Colonic mucosa (tissue), 4 donors: ENCODE data around the gene SIGLEC10. TPM values are rescaled to one million over a fixed set of nuclear protein-coding genes. Genes with fewer than 3 reads are reported as not detected.

Experiments used
- DNase-seq: peaks from one replicate; pipeline ENCODE4 v3.0.0-alpha.2; 2020
- H3K27ac ChIP-seq: fragments of 200-600 bp; one replicate; pipeline ENCODE4 v1.8.0; 2021
- H3K27me3 ChIP-seq: fragments of 200-600 bp; one replicate; pipeline ENCODE4 v1.8.0; 2021
- H3K36me3 ChIP-seq: fragments of 200-600 bp; one replicate; pipeline ENCODE4 v1.8.0; 2021
- H3K4me1 ChIP-seq: fragments of 200-600 bp; one replicate; pipeline ENCODE4 v1.8.0; 2021; ENCODE audit warnings: mild to moderate bottlenecking
- H3K4me3 ChIP-seq: fragments of 200-600 bp; one replicate; pipeline ENCODE4 v1.8.0; 2021
- H3K9ac ChIP-seq, 2 donors: one replicate each; pipeline ENCODE4 v1.7.0; 2013; ENCODE audit warnings: control low read depth in 2 of 2, low read depth in 2 of 2, low read length in 2 of 2
- H3K9me3 ChIP-seq: fragments of 200-600 bp; one replicate; pipeline ENCODE4 v1.8.0; 2021
- CTCF ChIP-seq: fragments of 200-600 bp; IDR thresholded peaks from one replicate; pipeline ENCODE4 v1.8.0; 2022; ENCODE audit warnings: antibody characterized with exemption, mild to moderate bottlenecking
- intact Hi-C: fragments of 100-400 bp; cut with DNase I; formaldehyde crosslinking; loops from one replicate; pipeline ENCODE4 v1.14.1; 2022
- total RNA-seq, 2 donors: library from RNA; stranded (reverse); fragmentation: NEBNext Ultra II Directional in 1 of 2; extraction: Animal tissue kit (Norgen Biotek cat#: 25700) in 1 of 2; gene quantifications; one replicate each; pipeline ENCODE4 v1.2.1, GENCODE V29; 2021
- donor health status: healthy.
- donor health status: DM: no; HTN: no; CAD: no.
- donor health status: DM: no; HTN: no; CAD: no.

SIGLEC10 gene
- total RNA-seq, 2 donors from 2014 or later: 1.4 to 2.7 TPM

GRCh38 chr19:51441410-51442390, 24.3 kb upstream of the SIGLEC10 start:
- Histone ChIP-seq H3K36me3 (no peaks in the 10 kb centered on the region), H3K9ac (no peak overlapping the region), H3K9me3 (no peaks in the 10 kb centered on the region), H3K27me3 (no peaks in the 10 kb centered on the region), H3K4me1 (no peaks in the 10 kb centered on the region), H3K27ac (no peak overlapping the region), H3K4me3 (no peak overlapping the region)
- no peak for TF ChIP-seq CTCF
- DNase-seq: peak; percentile 44
- intact Hi-C loops: no loop called here

DNA sequence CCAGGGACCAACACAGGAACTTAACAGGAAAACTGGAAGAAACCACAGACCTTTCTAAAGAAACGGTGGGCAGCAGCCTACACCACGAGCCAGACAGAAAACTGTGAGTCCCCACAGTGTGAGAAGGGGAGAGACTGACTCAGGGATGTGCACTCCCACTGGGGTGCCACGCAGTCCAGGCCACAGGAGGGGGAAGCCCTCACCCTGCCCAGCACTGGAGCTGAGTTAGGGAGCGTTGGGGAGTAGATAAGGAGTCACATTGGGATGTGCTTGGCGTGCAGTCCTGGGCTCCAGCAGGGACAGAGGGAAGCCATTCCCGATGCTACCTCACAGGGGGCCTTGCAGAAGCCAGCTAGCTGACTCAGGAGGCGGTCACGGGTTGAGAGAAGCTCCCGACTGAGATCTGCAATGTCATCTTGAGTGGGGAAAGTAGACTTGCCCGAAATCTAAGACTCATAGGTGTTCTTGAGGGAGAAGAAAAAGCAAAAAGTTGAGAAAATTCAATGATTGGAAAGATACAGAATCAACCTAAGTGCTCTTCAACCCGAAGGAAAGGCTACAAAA, 23.5 kb upstream of the SIGLEC10 start:
- Histone ChIP-seq H3K27me3 (no peaks in the 10 kb centered on the region), H3K4me3 (no peak overlapping the region), H3K36me3 (no peaks in the 10 kb centered on the region), H3K4me1 (no peaks in the 10 kb centered on the region), H3K27ac (no peak overlapping the region), H3K9ac (no peak overlapping the region), H3K9me3 (no peaks in the 10 kb centered on the region)
- intact Hi-C loops: no loop called here
- no peak for TF ChIP-seq CTCF
- no peak for DNase-seq

DNA sequence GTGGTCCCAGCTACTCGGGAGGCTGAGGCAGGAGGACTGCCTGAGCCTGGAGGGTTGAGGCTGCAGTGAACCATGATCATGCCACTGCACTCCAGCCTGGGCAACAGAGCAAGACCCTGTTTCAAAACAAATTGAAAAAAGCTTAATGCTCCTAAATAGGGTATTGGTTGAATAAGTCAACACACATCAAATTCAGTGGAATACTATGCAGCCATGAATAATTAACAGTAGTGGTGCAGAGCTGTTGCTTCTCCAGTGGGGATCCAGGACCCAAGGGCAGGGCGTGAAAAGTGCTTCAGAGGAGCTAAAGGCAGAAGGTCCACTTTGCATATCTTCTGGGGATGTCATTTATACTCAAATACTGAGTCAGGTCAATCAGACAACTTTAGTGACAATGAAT, 22.6 kb upstream of the SIGLEC10 start:
- intact Hi-C loops: no loop called here
- no peak for DNase-seq
- no peaks in the 10 kb centered on the region for H3K9me3 ChIP-seq
- no peaks in the 10 kb centered on the region for H3K36me3 ChIP-seq
- no peak overlapping the region for H3K4me3 ChIP-seq
- no peak overlapping the region for H3K9ac ChIP-seq
- TF ChIP-seq CTCF: no peak
- H3K27ac ChIP-seq: no peak overlapping the region
- H3K4me1 ChIP-seq: no peaks in the 10 kb centered on the region
- no peaks in the 10 kb centered on the region for H3K27me3 ChIP-seq

DNA sequence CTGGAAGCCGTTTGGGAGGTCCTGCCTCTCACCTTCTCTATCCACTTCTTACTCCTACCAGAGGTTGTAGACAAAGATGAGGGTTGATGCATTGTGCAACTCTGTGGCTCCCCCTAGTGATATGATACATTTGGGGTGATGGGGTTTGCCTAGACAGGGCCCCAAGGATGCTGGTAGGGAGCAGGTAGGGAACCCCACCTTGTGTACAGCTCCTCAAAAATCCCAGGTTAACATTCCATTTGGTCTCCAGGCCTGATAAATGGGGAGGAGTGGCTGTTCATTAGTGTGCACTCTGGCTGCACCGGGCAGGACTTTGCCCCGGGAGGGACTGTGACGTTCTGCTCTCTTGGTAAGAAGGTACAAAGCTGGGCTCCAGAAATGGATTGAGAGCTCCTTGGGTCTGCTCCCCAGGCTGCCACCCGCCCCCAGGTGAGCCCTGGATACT, 21.6 kb upstream of the SIGLEC10 start:
- H3K9me3 ChIP-seq: no peaks in the 10 kb centered on the region
- intact Hi-C loops: no loop called here
- H3K4me1 ChIP-seq: no peaks in the 10 kb centered on the region
- no peak overlapping the region for H3K9ac ChIP-seq
- no peak for DNase-seq
- H3K27me3 ChIP-seq: no peaks in the 10 kb centered on the region
- no peak overlapping the region for H3K4me3 ChIP-seq
- no peaks in the 10 kb centered on the region for H3K36me3 ChIP-seq
- no peak overlapping the region for H3K27ac ChIP-seq
- TF ChIP-seq CTCF: no peak

GRCh38 chr19:51434456-51434855, 17.0 kb upstream of the SIGLEC10 start:
- no peak overlapping the region for H3K27ac ChIP-seq
- no peak overlapping the region for H3K9ac ChIP-seq
- H3K4me1 ChIP-seq: no peaks in the 10 kb centered on the region
- no peak for TF ChIP-seq CTCF
- H3K36me3 ChIP-seq: no peaks in the 10 kb centered on the region
- no peak overlapping the region for H3K4me3 ChIP-seq
- H3K9me3 ChIP-seq: no peaks in the 10 kb centered on the region
- intact Hi-C loops: no loop called here
- DNase-seq: no peak
- no peaks in the 10 kb centered on the region for H3K27me3 ChIP-seq
